H4 (cell line): ENCODE results near the gene MGST2. TPM values are rescaled to one million over a fixed set of nuclear protein-coding genes. Genes with fewer than 3 reads are reported as not detected.

Experiments
- DNase-seq: peaks from one replicate; pipeline ENCODE4 v3.0.0-alpha.2; 2015; ENCODE audit warnings: low spot score
- total RNA-seq: library from RNA; depleted of rRNA; stranded (reverse); fragments of >200 nt; shearing (Covaris generic); gene quantifications from 2 replicates; pipeline ENCODE4 v1.2.3, GENCODE V29; 2014

MGST2 gene
- total RNA-seq, 1 experiment from 2014 or later, result 1.6 TPM

GRCh38 chr4:139643042-139643895, 22.4 kb upstream of the MGST2 start:
- no peak for DNase-seq

GRCh38 chr4:139645458-139645857, 20.2 kb upstream of the MGST2 start:
- no peak for DNase-seq

GRCh38 chr4:139647184-139647583, 18.4 kb upstream of the MGST2 start:
- DNase-seq, result no peak

GRCh38 chr4:139647952-139648351, 17.7 kb upstream of the MGST2 start:
- DNase-seq, result no peak

- DNase-seq, result peak; percentile 60
Observed at GRCh38 chr4:139651282-139652194, 14.1 kb upstream of the MGST2 start.

- no peak for DNase-seq
Observed at GRCh38 chr4:139654516-139654915, 11.1 kb upstream of the MGST2 start.

- DNase-seq, result peak; percentile 52
Observed at GRCh38 chr4:139655116-139655515, 10.5 kb upstream of the MGST2 start.

- peak; percentile 70 for DNase-seq
Observed at GRCh38 chr4:139656614-139657486, 8.8 kb upstream of the MGST2 start.

- DNase-seq, result no peak
Observed at GRCh38 chr4:139658185-139658584, 7.4 kb upstream of the MGST2 start.

GRCh38 chr4:139658586-139659382, 6.8 kb upstream of the MGST2 start:
- DNase-seq, result no peak

- no peak for DNase-seq
Observed at GRCh38 chr4:139659735-139660424, 5.7 kb upstream of the MGST2 start.

- DNase-seq, result no peak
Observed at GRCh38 chr4:139660568-139661043, 5.0 kb upstream of the MGST2 start.

GRCh38 chr4:139663561-139664138, 2.0 kb upstream of the MGST2 start:
- DNase-seq, result no peak

- DNase-seq, result no peak
Observed at GRCh38 chr4:139664442-139664841, 1.2 kb upstream of the MGST2 start.

GRCh38 chr4:139665079-139665689, 435 bp upstream of the MGST2 start:
- no peak for DNase-seq

GRCh38 chr4:139666735-139667281, 1.2 kb downstream of the MGST2 start:
- no peak for DNase-seq

- no peak for DNase-seq
Observed at GRCh38 chr4:139668036-139668435, 2.4 kb downstream of the MGST2 start.

- no peak for DNase-seq
Observed at GRCh38 chr4:139668658-139669201, 3.1 kb downstream of the MGST2 start.

- DNase-seq, result no peak
Observed at GRCh38 chr4:139669335-139669734, 3.7 kb downstream of the MGST2 start.
